MCF 10A (cell line): ENCODE results near the gene LRFN2. TPM values are rescaled to one million over a fixed set of nuclear protein-coding genes. Genes with fewer than 3 reads are reported as not detected.
A peak's percentile ranks its signal among the peaks of the same experiment; 100 is the strongest.

ENCODE experiments used
- BruUV-seq: library from RNA; stranded (reverse); fragments of 400-500 nt; replicated peaks from 2 replicates; lab custom pipeline; 2021; lab: Mats Ljungman, UMichigan
- CTCF ChIA-PET: fragments of 300-600 bp; sonication (Branson Sonifier 250); formaldehyde crosslinking; extraction: SDS; loops from one replicate; lab custom pipeline; 2021; ENCODE audit warnings: antibody characterized with exemption, inconsistent platforms; lab: Yijun Ruan, JAX
- POLR2A ChIA-PET: fragments of 300-600, 350-650 bp; sonication (Branson Sonifier 250); formaldehyde crosslinking; extraction: SDS; loops from one replicate; lab custom pipeline; 2020; ENCODE audit warnings: antibody characterized with exemption, inconsistent platforms; lab: Yijun Ruan, JAX
- DNase-seq: peaks from one replicate; pipeline ENCODE4 v3.0.0-alpha.2; 2018; ENCODE audit not compliant: unreplicated experiment
- H3K27ac Mint-ChIP-seq: one replicate; pipeline ENCODE4 v1.8.0; 2022; ENCODE audit warnings: mild to moderate bottlenecking, low read depth, mixed read lengths; ENCODE audit not compliant: unreplicated experiment
- H3K27me3 Mint-ChIP-seq: one replicate; pipeline ENCODE4 v1.8.0; 2022; ENCODE audit warnings: mixed read lengths; ENCODE audit not compliant: insufficient read depth, unreplicated experiment
- H3K36me3 Mint-ChIP-seq: one replicate; pipeline ENCODE4 v1.8.0; 2022; ENCODE audit warnings: mild to moderate bottlenecking, moderate library complexity, mixed read lengths; ENCODE audit not compliant: insufficient read depth, unreplicated experiment
- H3K4me1 Mint-ChIP-seq: one replicate; pipeline ENCODE4 v1.8.0; 2022; ENCODE audit warnings: mixed read lengths; ENCODE audit not compliant: insufficient read depth, unreplicated experiment
- H3K4me3 Mint-ChIP-seq: one replicate; pipeline ENCODE4 v1.8.0; 2022; ENCODE audit warnings: mild to moderate bottlenecking, moderate library complexity, mixed read lengths; ENCODE audit not compliant: unreplicated experiment
- H3K9me3 Mint-ChIP-seq: one replicate; pipeline ENCODE4 v1.8.0; 2022; ENCODE audit warnings: mixed read lengths; ENCODE audit not compliant: unreplicated experiment
- CTCF ChIP-seq: fragments of 200-600 bp; IDR thresholded peaks from one replicate; pipeline ENCODE4 v1.8.0; 2022; ENCODE audit warnings: antibody characterized with exemption, mild to moderate bottlenecking; ENCODE audit not compliant: unreplicated experiment
- intact Hi-C: fragments of 100-400 bp; cut with micrococcal nuclease; formaldehyde crosslinking; loops from 2 replicates; pipeline ENCODE4 v1.14.1; 2022
- total RNA-seq: library from RNA; stranded (reverse); gene quantifications from 2 replicates; pipeline ENCODE4 v1.2.3, GENCODE V29; 2022

The LRFN2 gene
- total RNA-seq, 1 experiment from 2014 or later = not detected

- DNase-seq = peak; percentile 35
- ChIA-PET CTCF (no interaction called here), POLR2A (no interaction called here)
- Mint-ChIP-seq H3K27ac (no peak overlapping the region), H3K9me3 (peaks cover 16% of the 10 kb centered on the region), H3K4me1 (no peaks in the 10 kb centered on the region), H3K36me3 (no peaks in the 10 kb centered on the region), H3K4me3 (no peak overlapping the region), H3K27me3 (no peaks in the 10 kb centered on the region)
- intact Hi-C loops = no loop called here
- no TSS peak for BruUV-seq
- TF ChIP-seq CTCF = no peak
Observed at GRCh38 chr6:40626886-40627285, 39.7 kb upstream of the LRFN2 start.

- no peaks in the 10 kb centered on the region for H3K27me3 Mint-ChIP-seq
- H3K27ac Mint-ChIP-seq = no peak overlapping the region
- H3K4me3 Mint-ChIP-seq = no peak overlapping the region
- no peak for DNase-seq
- no peaks in the 10 kb centered on the region for H3K4me1 Mint-ChIP-seq
- ChIA-PET POLR2A (no interaction called here), CTCF (no interaction called here)
- peaks cover 22% of the 10 kb centered on the region for H3K9me3 Mint-ChIP-seq
- no peak for TF ChIP-seq CTCF
- H3K36me3 Mint-ChIP-seq = no peaks in the 10 kb centered on the region
- intact Hi-C loops = no loop called here
- BruUV-seq = no TSS peak
Observed at GRCh38 chr6:40623932-40624331, 36.8 kb upstream of the LRFN2 start.

- no peak overlapping the region for H3K27ac Mint-ChIP-seq
- ChIA-PET POLR2A (no interaction called here), CTCF (no interaction called here)
- H3K27me3 Mint-ChIP-seq = no peaks in the 10 kb centered on the region
- H3K4me1 Mint-ChIP-seq = no peaks in the 10 kb centered on the region
- BruUV-seq = no TSS peak
- TF ChIP-seq CTCF = no peak
- H3K4me3 Mint-ChIP-seq = no peak overlapping the region
- intact Hi-C loops = no loop called here
- DNase-seq = no peak
- H3K9me3 Mint-ChIP-seq = peaks cover 30% of the 10 kb centered on the region
- no peaks in the 10 kb centered on the region for H3K36me3 Mint-ChIP-seq
Observed at GRCh38 chr6:40623178-40623577, 36.0 kb upstream of the LRFN2 start.

- no peak overlapping the region for H3K4me3 Mint-ChIP-seq
- no peaks in the 10 kb centered on the region for H3K4me1 Mint-ChIP-seq
- peaks cover 35% of the 10 kb centered on the region for H3K9me3 Mint-ChIP-seq
- ChIA-PET CTCF (interaction anchor here (0.6 kb wide), 1 partner anchor 376 kb away, joined by 4 read pairs; no protein-coding TSS in a partner anchor), POLR2A (no interaction called here)
- H3K27me3 Mint-ChIP-seq = no peaks in the 10 kb centered on the region
- TF ChIP-seq CTCF = no peak
- BruUV-seq = no TSS peak
- intact Hi-C loops = no loop called here
- no peak for DNase-seq
- H3K36me3 Mint-ChIP-seq = no peaks in the 10 kb centered on the region
- H3K27ac Mint-ChIP-seq = no peak overlapping the region
Observed at GRCh38 chr6:40620574-40621240, 33.5 kb upstream of the LRFN2 start.
